Measurements from ENCODE around the gene LCA5L. TPM values are rescaled to one million over a fixed set of nuclear protein-coding genes. Genes with fewer than 3 reads are reported as not detected.

Gene LCA5L
- polyA plus RNA-seq, 2 of the 4 experiments (the other 2 are of a cell fraction), result 0.90 to 2.8 TPM

GRCh38 chr21:39452207-39452969, 6.8 kb upstream of the LCA5L start:
- no peak for TF ChIP-seq EHF (CRISPR knock-in tag; IDR thresholded peaks at IDR 0.05)
- TF ChIP-seq KDM5A (IDR thresholded peaks at IDR 0.05), result no peak
- TF ChIP-seq REST (IDR thresholded peaks at IDR 0.05), result no peak
- no peak for TF ChIP-seq HDAC2 (IDR thresholded peaks at IDR 0.05)
- no peak for TF ChIP-seq TFCP2L1 (CRISPR knock-in tag; IDR thresholded peaks at IDR 0.05)
- no peak for TF ChIP-seq EP300 (IDR thresholded peaks at IDR 0.05)
- no peak for TF ChIP-seq GATA3 (IDR thresholded peaks at IDR 0.05; ENCODE audit: borderline replicate concordance)
- no peak for TF ChIP-seq SREBF2 (IDR thresholded peaks at IDR 0.05)
- no peak for TF ChIP-seq EHMT2 (IDR thresholded peaks at IDR 0.05; ENCODE audit: low read depth)
- TF ChIP-seq ELK1 (IDR thresholded peaks at IDR 0.05; ENCODE audit: low read depth, low read length), result no peak
- no peak for TF ChIP-seq CTCF (IDR thresholded peaks at IDR 0.05)
- TF ChIP-seq BCL3 (IDR thresholded peaks at IDR 0.05), result no peak
- TF ChIP-seq CBX8 (IDR thresholded peaks at IDR 0.05), result no peak
- no peak for TF ChIP-seq CBX2 (IDR thresholded peaks at IDR 0.05; ENCODE audit: borderline replicate concordance, low read depth)
- no peak for TF ChIP-seq MAZ (IDR thresholded peaks at IDR 0.05; ENCODE audit: borderline replicate concordance, low read depth, low read length)
- no peak for TF ChIP-seq KDM1A (IDR thresholded peaks at IDR 0.05; ENCODE audit: low read depth)
- no peak for TF ChIP-seq CHD4 (IDR thresholded peaks at IDR 0.05; ENCODE audit: borderline replicate concordance)
- no peak for TF ChIP-seq PBX3 (IDR thresholded peaks at IDR 0.05)
- CTCF ChIA-PET, result no interaction called here
- peak overlapping the region in 1 of 2 experiments; percentile 24; a peak in 4 of 6 replicates for H3K27ac ChIP-seq
- WGBS (ENCODE audit: missing lambda C conversion rate), result 57% methylated on average over 10 of the region's 10 CpGs
- POLR2A ChIA-PET, result no interaction called here
- FAIRE-seq, result no peak
- ATAC-seq, result no peak
- peaks cover 16% of the 10 kb centered on the region; the same call in 2 of the 3 replicates for H3K4me1 ChIP-seq
- peak in 1 of 2 experiments; percentile 9 for DNase-seq (ENCODE audit: low read depth in 1 of 2, low spot score in 1 of 2)
- H3K4me3 ChIP-seq, result no peak overlapping the region
- H3K4me2 ChIP-seq, result peak overlapping the region; percentile 33; the same call in 2 of the 3 replicates
- no peaks in the 10 kb centered on the region for H3K9me3 ChIP-seq

Data from A549 (cell line).